Body of pancreas (tissue), 4 donors: ENCODE data around the gene TESMIN. TPM values are rescaled to one million over a fixed set of nuclear protein-coding genes. Genes with fewer than 3 reads are reported as not detected.

ENCODE experiments used
- ATAC-seq: fragments of 150-250 bp; one replicate; pipeline ENCODE4 v1.9.1; 2016
- DNase-seq, 4 donors: peaks; one replicate each; pipeline ENCODE4 v3.0.0-alpha.2; 2019
- H3K27ac ChIP-seq, 4 donors: fragments of 200-600 bp; sonication (generic); 1 replicate in 3 of 4; 2 replicates in 1 of 4; pipeline versions ENCODE4 v1.5.1 to v1.6.1; 2016 to 2019; ENCODE audit warnings: mild to moderate bottlenecking in 1 of 4, mixed read lengths in 1 of 4, moderate library complexity in 1 of 4
- H3K27me3 ChIP-seq, 2 donors: fragments of 200-600 bp; sonication (generic); one replicate each; pipeline ENCODE4 v1.6.0; 2016; ENCODE audit warnings: mild to moderate bottlenecking in 1 of 2
- H3K36me3 ChIP-seq, 2 donors: fragments of 200-600 bp; sonication (generic); replicated peaks in 1 of 2; 2 replicates each; pipeline ENCODE4 v1.5.1; 2016; ENCODE audit warnings: low read depth in 2 of 2; ENCODE audit not compliant: insufficient read depth in 1 of 2
- H3K4me1 ChIP-seq: fragments of 200-600 bp; sonication (generic); one replicate; pipeline ENCODE4 v1.6.0; 2016
- H3K4me3 ChIP-seq, 2 donors: fragments of 200-600 bp; sonication (generic); 1 replicate in 1 of 2; 2 replicates in 1 of 2; pipeline ENCODE4 v1.5.1; 2016 to 2019
- H3K9me3 ChIP-seq, 3 donors: fragments of 200-600 bp; sonication (generic); 1 replicate in 2 of 3; 2 replicates in 1 of 3; pipeline ENCODE4 v1.5.1; 2016
- CTCF ChIP-seq, 7 experiments: fragments of 450-650 bp in 4 of 7; fragments of 200-600 bp in 3 of 7; sonication (generic) in 3 of 7; IDR thresholded peaks; one replicate each; pipeline ENCODE4 v1.5.1; 2016 to 2019; ENCODE audit warnings: antibody characterized with exemption in 7 of 7
- POLR2A ChIP-seq, 3 donors: fragments of 450-650 bp; IDR thresholded peaks; one replicate each; pipeline ENCODE4 v1.6.1; 2016; ENCODE audit warnings: antibody characterized with exemption in 3 of 3, mild to moderate bottlenecking in 2 of 3
- WGBS, 2 donors: methylation state at CpG; one replicate each; pipeline ENCODE4 v1.1.5; 2017; 5-methylcytosine and 5-hydroxymethylcytosine counted together
- intact Hi-C: fragments of 100-400 bp; cut with DNase I; formaldehyde crosslinking; loops from one replicate; pipeline ENCODE4 v1.15.1; 2023
- total RNA-seq, 2 donors: library from RNA; depleted of rRNA; stranded (reverse); fragments of >200 nt; gene quantifications; one replicate each; pipeline ENCODE4 v1.1.0, GENCODE V29; 2016

The TESMIN gene
- total RNA-seq, 2 donors from 2014 or later, result 1.6 to 7.9 TPM

DNA sequence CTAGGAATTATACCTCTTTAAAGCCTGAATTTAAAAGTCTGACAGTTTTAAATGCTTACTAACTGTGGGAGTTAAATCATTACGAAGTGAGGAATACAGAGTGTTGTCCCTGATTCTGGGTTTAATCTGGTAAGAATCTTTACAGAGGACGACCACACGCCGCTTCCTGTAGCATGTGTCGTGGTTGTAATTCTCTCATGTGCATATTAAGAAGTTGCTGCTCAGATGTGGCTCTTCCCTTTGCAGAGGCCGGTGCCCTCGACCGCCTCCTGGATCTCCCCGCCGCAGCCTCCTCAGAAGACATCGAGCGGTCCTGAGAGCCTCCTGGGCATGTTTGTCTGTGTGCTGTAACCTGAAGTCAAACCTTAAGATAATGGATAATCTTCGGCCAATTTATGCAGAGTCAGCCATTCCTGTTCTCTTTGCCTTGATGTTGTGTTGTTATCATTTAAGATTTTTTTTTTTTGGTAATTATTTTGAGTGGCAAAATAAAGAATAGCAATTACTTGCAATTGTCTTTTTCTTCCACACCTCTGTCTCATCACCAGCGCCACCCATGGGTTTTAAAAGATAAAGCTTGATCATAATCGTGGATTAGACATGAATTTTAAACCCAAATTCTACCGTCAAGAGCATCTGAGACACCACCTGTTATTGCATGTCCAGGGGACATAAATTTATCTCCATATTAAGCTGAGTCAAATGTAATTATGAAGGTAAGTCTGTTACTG lies 60.5 kb downstream of the TESMIN start:
- DNase-seq (no peak), ATAC-seq (no peak)
- H3K9me3 ChIP-seq, result no peaks in the 10 kb centered on the region
- H3K27ac ChIP-seq, result no peak overlapping the region
- H3K4me3 ChIP-seq, result no peak overlapping the region
- no peaks in the 10 kb centered on the region for H3K4me1 ChIP-seq
- H3K27me3 ChIP-seq, result no peaks in the 10 kb centered on the region
- intact Hi-C loops, result no loop called here
- 56 to 57% methylated on average over 16 of the region's 16 CpGs for WGBS, 2 donors
- no peaks in the 10 kb centered on the region for H3K36me3 ChIP-seq
- TF ChIP-seq POLR2A (IDR thresholded peaks at IDR 0.05) (no peak), CTCF (IDR thresholded peaks at IDR 0.05) (no peak)

- DNase-seq, result no peak
- no peak for ATAC-seq
- 27 to 35% methylated on average over 13 to 14 of the region's 14 CpGs for WGBS, 2 donors
- no peaks in the 10 kb centered on the region for H3K36me3 ChIP-seq
- no peak overlapping the region for H3K4me3 ChIP-seq
- H3K27me3 ChIP-seq, result peaks cover 0 to 1% of the 10 kb centered on the region in 2 donors
- peaks cover under 1% of the 10 kb centered on the region for H3K4me1 ChIP-seq
- H3K27ac ChIP-seq, result no peak overlapping the region
- intact Hi-C loops, result no loop called here
- no peaks in the 10 kb centered on the region for H3K9me3 ChIP-seq
- TF ChIP-seq POLR2A (IDR thresholded peaks at IDR 0.05) (no peak), CTCF (IDR thresholded peaks at IDR 0.05) (no peak)
Observed at GRCh38 chr11:68689737-68690625, 61.3 kb downstream of the TESMIN start.

DNA sequence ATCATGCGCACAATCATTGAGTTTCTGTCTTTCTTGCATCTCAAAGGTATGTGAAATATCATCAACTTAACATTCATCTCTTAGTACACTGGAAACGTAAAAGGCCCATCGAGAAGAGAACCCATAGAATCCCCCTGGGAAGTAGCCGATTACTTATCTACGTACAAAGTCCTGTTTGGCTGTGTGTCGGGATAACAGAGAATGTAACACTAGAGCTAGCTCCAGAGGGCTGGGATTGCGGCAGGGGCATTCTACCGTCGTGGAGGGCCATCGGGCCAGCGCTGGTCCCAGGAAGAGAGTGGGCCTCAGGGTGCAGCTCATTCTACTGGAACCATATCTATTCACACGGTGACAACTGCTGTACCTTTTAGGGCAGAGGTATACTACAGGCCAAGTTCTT lies 62.4 kb downstream of the TESMIN start:
- peaks cover 12% of the 10 kb centered on the region for H3K4me1 ChIP-seq
- peaks cover 0 to 12% of the 10 kb centered on the region in 2 donors for H3K27me3 ChIP-seq
- 57 to 66% methylated on average over 12 of the region's 12 CpGs for WGBS, 2 donors
- H3K4me3 ChIP-seq, result no peak overlapping the region
- intact Hi-C loops, result no loop called here
- TF ChIP-seq CTCF (IDR thresholded peaks at IDR 0.05), result no peak
- no peak for TF ChIP-seq POLR2A (IDR thresholded peaks at IDR 0.05)
- no peaks in the 10 kb centered on the region for H3K9me3 ChIP-seq
- DNase-seq (no peak), ATAC-seq (no peak)
- H3K27ac ChIP-seq, result no peak overlapping the region
- no peaks in the 10 kb centered on the region for H3K36me3 ChIP-seq

DNA sequence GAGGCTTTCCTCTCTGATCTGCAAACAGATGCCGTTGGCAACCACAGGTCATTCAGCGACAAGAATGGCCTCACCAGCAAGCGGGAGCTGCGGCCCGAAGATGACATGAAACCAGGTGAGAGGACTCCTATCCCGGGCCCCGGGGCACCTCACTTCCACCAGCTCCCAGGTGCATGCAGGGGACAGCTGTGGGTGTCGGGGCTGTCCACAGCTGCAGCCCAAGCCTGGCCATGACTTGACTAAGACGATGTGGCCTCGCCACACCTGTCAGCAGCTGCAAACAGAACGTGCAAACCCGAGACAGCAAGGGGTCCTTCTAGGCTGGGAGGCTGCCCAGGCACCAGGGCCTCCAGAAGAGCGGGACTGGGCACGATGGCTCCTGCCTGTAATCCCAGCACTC lies 63.3 kb downstream of the TESMIN start:
- ATAC-seq (no peak), DNase-seq (no peak)
- 84 to 85% methylated on average over 7 to 14 of the region's 14 CpGs for WGBS, 2 donors
- TF ChIP-seq CTCF (IDR thresholded peaks at IDR 0.05) (no peak), POLR2A (IDR thresholded peaks at IDR 0.05) (no peak)
- intact Hi-C loops, result no loop called here
- no peak overlapping the region for H3K4me3 ChIP-seq
- H3K36me3 ChIP-seq, result no peaks in the 10 kb centered on the region
- peaks cover 0 to 16% of the 10 kb centered on the region in 2 donors for H3K27me3 ChIP-seq
- H3K4me1 ChIP-seq, result peaks cover 14% of the 10 kb centered on the region
- no peak overlapping the region for H3K27ac ChIP-seq
- H3K9me3 ChIP-seq, result no peaks in the 10 kb centered on the region
